Cardiac muscle cell (in vitro differentiated cells and primary cell): ENCODE measurements around the gene SLC35F3. TPM values are rescaled to one million over a fixed set of nuclear protein-coding genes. Genes with fewer than 3 reads are reported as not detected.

Source experiments
- DNase-seq, 2 donors: peaks; one replicate each; pipeline versions ENCODE4 v3.0.0 to v3.0.0-alpha.2; 2010 to 2017; ENCODE audit warnings: low read depth in 1 of 2, low spot score in 1 of 2
- H3K27ac ChIP-seq: fragments of 200-600 bp; sonication (generic); 2 replicates; pipeline ENCODE4 v1.5.1; 2016
- H3K27me3 ChIP-seq: fragments of 200-600 bp; sonication (generic); 2 replicates; pipeline ENCODE4 v1.6.0; 2016; ENCODE audit warnings: control low read depth
- H3K36me3 ChIP-seq: fragments of 200-600 bp; sonication (generic); 2 replicates; pipeline ENCODE4 v1.5.1; 2016; ENCODE audit warnings: control low read depth
- H3K4me1 ChIP-seq: fragments of 200-600 bp; sonication (generic); 2 replicates; pipeline ENCODE4 v1.8.1; 2017; ENCODE audit warnings: low read depth, mild to moderate bottlenecking, mixed run types
- H3K4me3 ChIP-seq: fragments of 200-600 bp; sonication (generic); 2 replicates; pipeline ENCODE4 v1.5.1; 2016; ENCODE audit warnings: mild to moderate bottlenecking
- H3K9me3 ChIP-seq: fragments of 200-600 bp; sonication (generic); 2 replicates; pipeline ENCODE4 v1.5.1; 2017; ENCODE audit warnings: low read depth, mild to moderate bottlenecking, control low read depth
- CTCF ChIP-seq: IDR thresholded peaks from 2 replicates; pipeline ENCODE4 v1.5.1; 2012; ENCODE audit warnings: low read depth, mild to moderate bottlenecking, low read length
- polyA plus RNA-seq: library from polyadenylated mRNA; unstranded; fragments of >200 nt; fragmentation: Nextera tagmentation; extraction: Ambion mirVana; gene quantifications from 2 replicates; pipeline ENCODE4 v1.2.1, GENCODE V29; 2016
- total RNA-seq: library from RNA; depleted of rRNA; stranded (reverse); fragments of >200 nt; gene quantifications from 2 replicates; pipeline ENCODE4 v1.2.3, GENCODE V29; 2016

The SLC35F3 gene
- total and polyA plus RNA-seq, 2 experiments from 2014 or later = 0.98 to 2.0 TPM

GRCh38 chr1:234186037-234186688, 281.7 kb downstream of the SLC35F3 start:
- H3K9me3 ChIP-seq = no peaks in the 10 kb centered on the region
- H3K4me1 ChIP-seq = peaks cover 3% of the 10 kb centered on the region
- no peaks in the 10 kb centered on the region for H3K36me3 ChIP-seq
- no peaks in the 10 kb centered on the region for H3K27me3 ChIP-seq
- no peak overlapping the region for H3K4me3 ChIP-seq
- TF ChIP-seq CTCF = no peak
- peak in 1 of 2 donors; percentile 21 for DNase-seq
- no peak overlapping the region for H3K27ac ChIP-seq

- Histone ChIP-seq H3K27me3 (no peaks in the 10 kb centered on the region), H3K9me3 (no peaks in the 10 kb centered on the region), H3K27ac (no peak overlapping the region), H3K36me3 (no peaks in the 10 kb centered on the region), H3K4me1 (peaks cover 3% of the 10 kb centered on the region), H3K4me3 (no peak overlapping the region)
- no peak for DNase-seq
- TF ChIP-seq CTCF = no peak
Observed at GRCh38 chr1:234188454-234188792, 283.9 kb downstream of the SLC35F3 start.

- Histone ChIP-seq H3K27ac (no peak overlapping the region), H3K9me3 (no peaks in the 10 kb centered on the region), H3K4me1 (no peaks in the 10 kb centered on the region), H3K36me3 (no peaks in the 10 kb centered on the region), H3K4me3 (no peak overlapping the region), H3K27me3 (no peaks in the 10 kb centered on the region)
- DNase-seq = no peak
- TF ChIP-seq CTCF = no peak
Observed at GRCh38 chr1:234197839-234198238, 293.4 kb downstream of the SLC35F3 start.

- Histone ChIP-seq H3K4me3 (no peak overlapping the region), H3K9me3 (no peaks in the 10 kb centered on the region), H3K27me3 (no peaks in the 10 kb centered on the region), H3K27ac (no peak overlapping the region), H3K4me1 (no peaks in the 10 kb centered on the region), H3K36me3 (no peaks in the 10 kb centered on the region)
- DNase-seq = no peak
- TF ChIP-seq CTCF = no peak
Observed at GRCh38 chr1:234199476-234200127, 295.1 kb downstream of the SLC35F3 start.

- Histone ChIP-seq H3K27me3 (no peaks in the 10 kb centered on the region), H3K4me3 (no peak overlapping the region), H3K9me3 (no peaks in the 10 kb centered on the region), H3K36me3 (no peaks in the 10 kb centered on the region), H3K4me1 (no peaks in the 10 kb centered on the region), H3K27ac (no peak overlapping the region)
- no peak for TF ChIP-seq CTCF
- no peak for DNase-seq
Observed at GRCh38 chr1:234200566-234200965, 296.1 kb downstream of the SLC35F3 start.
